ENCODE results near the gene PARP15.
"Not testable (repeated sequence)": the region's sequence is repeated elsewhere in the genome, so short reads cannot be mapped to it uniquely, and the experiment has no call there.

PARP15 gene

GRCh38 chr3:122668930-122669730, 91.7 kb downstream of the PARP15 start:
- DNase-seq (ENCODE audit: low spot score), result peak; percentile 39

GRCh38 chr3:122671553-122671952, 94.1 kb downstream of the PARP15 start:
- DNase-seq (ENCODE audit: low spot score), result no peak

DNA sequence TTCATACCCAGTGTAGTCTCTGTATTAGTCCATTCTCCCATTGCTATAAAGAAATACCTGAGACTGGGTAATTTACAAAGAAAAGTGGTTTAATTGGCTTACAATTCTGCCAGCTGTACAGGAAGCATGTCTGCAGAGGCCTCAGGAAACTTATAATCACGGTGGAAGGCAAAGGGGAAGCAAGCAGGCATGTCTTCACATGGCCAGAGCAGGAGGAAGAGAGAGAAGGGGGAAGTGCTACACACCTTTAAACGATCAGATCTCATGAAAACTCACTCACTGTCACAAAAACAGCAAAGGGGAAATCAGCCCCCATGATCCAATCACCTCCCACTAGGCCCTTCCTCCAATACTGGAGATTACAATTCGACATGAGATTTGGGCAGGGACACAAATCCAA, 96.9 kb downstream of the PARP15 start:
- no peak for DNase-seq (ENCODE audit: low spot score)

GRCh38 chr3:122676759-122677158, 99.3 kb downstream of the PARP15 start:
- DNase-seq (ENCODE audit: low spot score), result no peak

DNA sequence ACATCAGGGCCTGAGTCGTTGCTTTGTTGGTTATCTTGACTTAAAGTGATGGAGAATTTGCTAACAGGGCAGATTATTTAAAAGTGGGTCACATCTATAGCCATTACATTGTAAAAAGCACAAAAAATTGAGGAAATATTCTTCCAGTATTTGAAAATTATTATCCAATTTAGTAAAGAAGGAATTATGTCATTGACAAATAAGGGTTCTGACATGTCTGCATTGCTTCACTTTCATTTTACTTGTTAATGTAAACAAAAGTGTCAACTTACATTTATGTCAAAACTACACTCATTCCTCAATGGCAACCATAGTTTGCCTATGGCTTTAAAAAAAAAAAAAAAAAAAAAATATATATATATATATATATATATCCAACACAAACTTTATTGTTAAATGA, 99.8 kb downstream of the PARP15 start:
- no peak for DNase-seq (ENCODE audit: low spot score)

GRCh38 chr3:122678506-122678905, 101.1 kb downstream of the PARP15 start:
- DNase-seq (ENCODE audit: low spot score), result no peak

DNA sequence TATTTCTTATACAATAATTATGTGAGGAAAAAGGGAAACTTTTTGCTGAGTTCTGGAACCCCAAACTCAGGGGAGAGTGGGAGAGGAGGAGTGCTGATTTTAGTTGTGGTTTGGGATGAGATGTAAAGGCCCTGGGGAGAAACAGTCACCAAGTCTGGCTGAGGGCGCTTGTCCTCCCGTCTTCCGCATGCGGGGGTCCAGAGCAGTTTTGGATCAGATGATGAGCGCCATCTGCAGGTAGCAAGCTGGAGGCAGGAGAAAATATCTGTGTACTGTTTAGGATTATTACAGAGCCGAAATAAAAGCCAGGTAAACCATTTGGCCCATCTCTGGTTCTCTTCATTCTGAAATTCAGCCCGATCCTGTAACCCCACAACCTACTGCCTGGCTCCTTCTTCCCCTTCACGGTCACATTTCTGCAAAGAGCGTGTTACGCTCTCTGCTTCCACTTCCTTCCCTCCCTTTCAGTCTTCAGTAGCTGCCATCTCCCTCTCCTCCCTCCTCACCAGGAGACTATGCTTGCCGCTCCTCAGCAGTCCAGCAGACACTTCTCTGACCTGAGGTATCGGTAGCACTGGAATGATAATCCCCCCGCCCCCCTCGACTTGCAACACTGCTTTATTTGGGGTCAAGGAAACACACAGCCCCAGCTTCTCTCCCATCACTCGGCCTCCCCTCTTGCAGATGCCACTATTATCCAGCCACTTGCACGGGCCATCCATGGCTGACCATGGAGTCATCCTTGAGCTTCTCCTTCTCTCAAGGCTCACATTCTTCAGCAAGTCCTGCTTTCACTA, 101.8 kb downstream of the PARP15 start:
- DNase-seq (ENCODE audit: low spot score), result peak; percentile 80

- DNase-seq (ENCODE audit: low spot score), result peak; percentile 19
Observed at GRCh38 chr3:122679882-122680474, 102.5 kb downstream of the PARP15 start.

DNA sequence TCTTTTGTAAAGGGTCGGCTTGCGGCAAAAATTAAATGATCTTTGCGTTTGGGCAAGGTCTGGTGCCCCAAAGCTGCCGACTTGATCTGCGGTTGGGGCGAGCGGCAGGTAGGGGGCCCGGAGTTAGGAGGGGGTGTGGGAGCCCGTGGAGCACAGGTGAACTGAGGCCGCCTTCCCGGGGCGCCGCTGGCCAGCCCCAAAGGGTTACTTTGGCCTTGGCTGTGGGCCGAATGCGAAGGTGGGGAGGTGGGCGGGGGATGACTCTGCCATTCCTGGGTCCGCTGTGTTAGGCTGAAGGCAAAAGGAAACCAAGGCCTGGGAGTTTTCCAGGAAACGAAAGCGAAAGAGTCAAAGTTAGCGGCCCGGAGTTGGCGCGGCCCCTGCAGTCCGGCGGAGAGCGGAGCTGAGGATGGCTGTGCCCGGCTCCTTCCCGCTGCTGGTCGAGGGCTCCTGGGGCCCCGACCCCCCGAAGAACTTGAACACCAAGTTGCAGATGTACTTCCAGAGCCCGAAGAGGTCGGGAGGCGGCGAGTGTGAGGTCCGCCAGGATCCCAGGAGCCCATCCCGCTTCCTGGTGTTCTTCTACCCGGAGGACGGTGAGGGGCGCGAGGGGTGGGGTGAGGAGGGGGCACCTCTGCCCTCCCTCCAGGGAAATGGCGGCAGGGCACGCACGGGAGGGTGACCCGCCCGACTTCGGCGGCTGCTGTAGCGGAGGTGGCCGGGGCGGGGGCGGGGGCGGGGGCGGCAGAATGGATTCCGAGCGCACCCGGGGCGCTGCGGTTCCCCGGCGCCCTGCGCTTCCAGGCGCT, 103.2 kb downstream of the PARP15 start, which contains the start of gene PARP14:
TSS of gene PARP14 (plus strand) at position 365 of the 809 bp plus-strand sequence. CDS start at position 410, 45 bp downstream.
- peak; percentile 77 for DNase-seq (ENCODE audit: low spot score)

DNA sequence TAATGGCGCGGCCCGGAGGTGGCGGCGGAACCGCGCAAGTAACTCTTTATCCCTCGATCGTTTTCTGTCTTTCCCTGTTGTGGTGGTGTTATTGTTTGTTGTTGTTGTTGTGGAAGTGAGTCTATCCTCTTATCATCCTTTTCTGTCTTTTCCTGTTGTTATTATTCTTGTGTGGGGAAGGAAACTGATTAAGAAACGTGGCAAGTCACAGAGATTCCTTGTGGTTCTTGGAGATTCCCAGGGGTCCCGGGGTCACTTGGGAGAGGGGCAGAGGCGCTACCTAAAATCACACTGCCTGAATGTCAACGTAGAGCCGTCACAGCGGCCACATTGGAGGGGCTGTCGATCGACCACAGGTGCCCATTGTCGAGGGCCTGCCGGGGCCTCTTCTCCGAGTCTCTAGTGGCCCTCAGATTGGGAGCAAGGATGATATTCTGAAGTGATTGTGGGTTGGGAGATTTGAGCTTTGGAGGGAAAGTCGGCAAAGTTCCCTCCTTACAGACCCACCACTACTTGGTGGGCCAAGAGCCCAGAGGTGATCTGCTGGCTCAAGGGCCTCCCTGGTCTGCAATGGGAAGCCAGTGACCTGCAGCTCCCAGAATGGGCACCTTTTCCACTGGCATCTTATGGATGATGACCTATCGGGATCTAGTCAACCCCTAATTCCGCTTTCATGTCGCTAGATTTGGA, 104.0 kb downstream of the PARP15 start:
- no peak for DNase-seq (ENCODE audit: low spot score)

- DNase-seq (ENCODE audit: low spot score), result no peak
Observed at GRCh38 chr3:122681974-122682409, 104.5 kb downstream of the PARP15 start.

- DNase-seq (ENCODE audit: low spot score), result not testable (repeated sequence)
Observed at GRCh38 chr3:122682778-122683411, 105.4 kb downstream of the PARP15 start.

DNA sequence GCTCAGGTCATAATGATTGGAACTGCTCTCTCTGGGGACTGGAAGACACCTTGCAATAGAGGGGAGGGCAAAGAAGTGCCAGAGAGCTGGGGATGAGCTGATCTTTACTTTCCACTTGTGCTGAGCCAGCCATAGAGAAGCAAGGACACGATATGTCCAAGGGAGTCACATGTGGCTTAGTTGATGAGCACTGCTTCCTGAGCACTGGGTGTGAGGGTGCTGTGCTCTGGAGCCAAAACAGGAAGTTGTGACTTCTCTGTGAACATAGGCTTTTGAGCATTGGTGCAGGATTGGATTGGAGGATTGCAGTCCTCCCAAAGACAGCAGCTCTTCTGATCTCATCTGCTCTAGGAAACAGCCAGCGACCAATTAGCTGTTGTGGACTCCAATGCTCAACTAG, 109.8 kb downstream of the PARP15 start:
- no peak for DNase-seq (ENCODE audit: low spot score)
